Measurements from ENCODE around the gene FAR1.

DNA sequence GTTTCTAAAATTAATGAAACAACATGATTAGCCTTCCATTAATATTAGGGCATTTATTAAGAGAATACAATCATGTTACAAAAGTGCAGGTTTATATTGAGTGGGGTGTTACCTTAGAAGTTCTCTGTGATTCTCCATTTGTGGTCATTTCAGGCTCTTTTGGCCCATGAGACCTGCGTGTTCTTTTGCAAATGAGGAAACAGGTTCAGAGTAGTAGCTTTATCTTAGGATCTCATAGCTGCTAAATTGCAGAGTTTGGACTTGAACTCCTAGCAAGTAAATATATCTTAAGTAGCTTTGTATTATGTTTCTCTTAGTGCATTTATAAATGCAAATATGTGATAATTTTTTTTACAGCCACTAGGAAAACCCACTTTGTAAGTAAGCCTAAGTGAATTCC lies 18.3 kb downstream of the FAR1 start:
- TF ChIP-seq, protein P1, sequence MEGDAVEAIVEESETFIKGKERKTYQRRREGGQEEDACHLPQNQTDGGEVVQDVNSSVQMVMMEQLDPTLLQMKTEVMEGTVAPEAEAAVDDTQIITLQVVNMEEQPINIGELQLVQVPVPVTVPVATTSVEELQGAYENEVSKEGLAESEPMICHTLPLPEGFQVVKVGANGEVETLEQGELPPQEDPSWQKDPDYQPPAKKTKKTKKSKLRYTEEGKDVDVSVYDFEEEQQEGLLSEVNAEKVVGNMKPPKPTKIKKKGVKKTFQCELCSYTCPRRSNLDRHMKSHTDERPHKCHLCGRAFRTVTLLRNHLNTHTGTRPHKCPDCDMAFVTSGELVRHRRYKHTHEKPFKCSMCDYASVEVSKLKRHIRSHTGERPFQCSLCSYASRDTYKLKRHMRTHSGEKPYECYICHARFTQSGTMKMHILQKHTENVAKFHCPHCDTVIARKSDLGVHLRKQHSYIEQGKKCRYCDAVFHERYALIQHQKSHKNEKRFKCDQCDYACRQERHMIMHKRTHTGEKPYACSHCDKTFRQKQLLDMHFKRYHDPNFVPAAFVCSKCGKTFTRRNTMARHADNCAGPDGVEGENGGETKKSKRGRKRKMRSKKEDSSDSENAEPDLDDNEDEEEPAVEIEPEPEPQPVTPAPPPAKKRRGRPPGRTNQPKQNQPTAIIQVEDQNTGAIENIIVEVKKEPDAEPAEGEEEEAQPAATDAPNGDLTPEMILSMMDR (IDR thresholded peaks at IDR 0.05): no peak
- TF ChIP-seq EZH2phosphoT487 (IDR thresholded peaks at IDR 0.05): no peak
